LNCaP clone FGC (cell line): Measurements from ENCODE around the gene ICAM5.

Experiments
- DNase-seq: peaks from one replicate; pipeline ENCODE4 v3.0.0-alpha.2; 2011; ENCODE audit warnings: low read depth
- H3K4me3 ChIP-seq: 2 replicates; pipeline ENCODE4 v1.5.1; 2011; ENCODE audit warnings: mild to moderate bottlenecking, low read depth, low read length, control low read depth
- TF ChIP-seq, protein P1 (sequence below): IDR thresholded peaks from 2 replicates; pipeline ENCODE4 v1.5.1; 2012; ENCODE audit warnings: mild to moderate bottlenecking; ENCODE audit not compliant: control insufficient read depth, insufficient read depth; ENCODE audit errors: extremely low read depth

Gene ICAM5

DNA sequence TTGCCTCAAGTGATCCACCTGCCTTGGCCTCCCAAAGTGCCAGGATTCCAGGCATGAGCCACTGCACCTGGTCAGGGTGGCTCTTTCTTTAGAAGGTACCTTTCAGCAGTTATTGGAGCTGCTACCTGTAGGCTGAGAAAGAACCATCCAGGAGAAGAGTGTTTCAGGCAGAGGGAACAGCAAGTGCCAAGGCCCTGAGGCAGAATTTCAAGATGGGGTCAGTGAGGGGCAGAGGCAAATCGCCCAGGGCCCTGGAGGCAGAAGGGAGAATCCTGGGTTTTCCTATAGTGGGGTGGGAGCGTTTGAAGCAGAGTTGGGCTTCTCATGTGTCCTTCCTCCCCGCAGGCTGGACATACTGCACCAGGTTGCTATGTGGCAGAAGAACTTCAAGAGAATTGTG lies 35.5 kb upstream of the ICAM5 start:
- no peak overlapping the region for H3K4me3 ChIP-seq
- TF ChIP-seq, protein P1, sequence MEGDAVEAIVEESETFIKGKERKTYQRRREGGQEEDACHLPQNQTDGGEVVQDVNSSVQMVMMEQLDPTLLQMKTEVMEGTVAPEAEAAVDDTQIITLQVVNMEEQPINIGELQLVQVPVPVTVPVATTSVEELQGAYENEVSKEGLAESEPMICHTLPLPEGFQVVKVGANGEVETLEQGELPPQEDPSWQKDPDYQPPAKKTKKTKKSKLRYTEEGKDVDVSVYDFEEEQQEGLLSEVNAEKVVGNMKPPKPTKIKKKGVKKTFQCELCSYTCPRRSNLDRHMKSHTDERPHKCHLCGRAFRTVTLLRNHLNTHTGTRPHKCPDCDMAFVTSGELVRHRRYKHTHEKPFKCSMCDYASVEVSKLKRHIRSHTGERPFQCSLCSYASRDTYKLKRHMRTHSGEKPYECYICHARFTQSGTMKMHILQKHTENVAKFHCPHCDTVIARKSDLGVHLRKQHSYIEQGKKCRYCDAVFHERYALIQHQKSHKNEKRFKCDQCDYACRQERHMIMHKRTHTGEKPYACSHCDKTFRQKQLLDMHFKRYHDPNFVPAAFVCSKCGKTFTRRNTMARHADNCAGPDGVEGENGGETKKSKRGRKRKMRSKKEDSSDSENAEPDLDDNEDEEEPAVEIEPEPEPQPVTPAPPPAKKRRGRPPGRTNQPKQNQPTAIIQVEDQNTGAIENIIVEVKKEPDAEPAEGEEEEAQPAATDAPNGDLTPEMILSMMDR: no peak
- no peak for DNase-seq

GRCh38 chr19:10255358-10255757 lies 34.4 kb upstream of the ICAM5 start:
- H3K4me3 ChIP-seq: no peak overlapping the region
- TF ChIP-seq, protein P1: no peak
- no peak for DNase-seq

DNA sequence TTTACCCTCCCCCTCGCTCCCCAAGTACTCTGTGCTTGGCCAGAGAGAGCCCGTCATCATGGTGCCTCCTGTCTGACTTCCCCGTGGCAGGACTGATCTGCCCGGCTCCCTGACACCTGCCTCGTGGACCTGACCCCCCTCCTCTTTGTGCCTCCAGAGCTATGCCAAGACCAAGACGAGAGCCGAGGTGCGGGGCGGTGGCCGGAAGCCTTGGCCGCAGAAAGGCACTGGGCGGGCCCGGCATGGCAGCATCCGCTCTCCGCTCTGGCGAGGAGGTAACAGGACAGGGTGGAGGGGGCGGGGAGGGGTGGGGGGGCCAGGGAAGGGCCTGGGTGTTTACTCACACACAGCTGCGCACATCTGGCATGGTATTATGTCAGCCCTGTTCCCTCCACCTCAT lies 33.2 kb upstream of the ICAM5 start:
- no peak for DNase-seq
- H3K4me3 ChIP-seq: no peak overlapping the region
- TF ChIP-seq, protein P1: no peak

DNA sequence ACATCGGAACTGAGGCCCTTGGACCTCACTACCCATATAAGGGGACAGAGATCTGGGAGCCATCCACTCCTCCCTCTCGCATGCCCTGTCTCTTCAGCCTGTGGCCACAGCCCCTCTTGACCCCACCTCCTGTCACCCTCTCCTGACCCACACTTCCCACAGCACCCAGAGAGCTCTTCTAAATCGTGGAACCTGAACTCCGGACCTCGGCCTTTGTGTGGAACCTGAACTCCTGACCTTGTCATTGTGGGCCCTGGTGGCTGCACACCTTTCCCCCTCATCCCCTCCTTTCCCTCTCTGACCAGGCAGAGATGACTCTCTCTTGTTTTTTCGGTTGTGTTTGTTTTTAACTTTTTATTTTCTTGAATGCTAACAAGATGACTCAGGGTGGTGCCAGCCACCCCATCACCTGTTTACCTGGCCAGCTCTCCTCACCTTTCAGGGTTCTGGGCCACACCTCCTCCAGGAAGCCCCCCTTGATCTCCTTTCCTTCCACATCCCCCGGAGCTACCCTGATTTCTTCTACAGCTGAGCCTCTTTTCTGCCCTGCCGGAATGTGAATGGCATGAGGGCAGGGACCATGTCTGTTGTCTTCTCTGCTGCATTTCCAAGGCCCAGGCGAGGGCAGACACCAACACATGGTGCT lies 32.7 kb upstream of the ICAM5 start:
- DNase-seq: no peak
- TF ChIP-seq, protein P1: no peak
- no peak overlapping the region for H3K4me3 ChIP-seq

GRCh38 chr19:10258080-10258710 lies 31.6 kb upstream of the ICAM5 start:
- TF ChIP-seq, protein P1: no peak
- H3K4me3 ChIP-seq: no peak overlapping the region
- no peak for DNase-seq

- peak; percentile 63 for DNase-seq
- H3K4me3 ChIP-seq: no peak overlapping the region
- TF ChIP-seq, protein P1: peak; percentile 71
Measured at GRCh38 chr19:10259162-10259905, 30.4 kb upstream of the ICAM5 start.
